GM12892 (cell line): ENCODE measurements around the gene CTXN1. TPM values are rescaled to one million over a fixed set of nuclear protein-coding genes. Genes with fewer than 3 reads are reported as not detected.

Source experiments
- DNase-seq: peaks from one replicate; pipeline ENCODE4 v3.0.0; 2011; ENCODE audit not compliant: insufficient read length
- FAIRE-seq: peaks from 2 replicates; lab custom pipeline; 2011; peaks lifted over from hg19 to GRCh38; lab: Jason Lieb, UNC
- POLR2A ChIP-seq: IDR thresholded peaks from 2 replicates; pipeline ENCODE4 v1.6.1; 2011; ENCODE audit warnings: low read depth, low read length, control low read depth
- POLR2AphosphoS5 ChIP-seq: IDR thresholded peaks from 2 replicates; pipeline ENCODE4 v1.6.1; 2011; ENCODE audit warnings: low read depth, low read length, control low read depth
- TAF1 ChIP-seq: IDR thresholded peaks from 2 replicates; pipeline ENCODE4 v1.6.1; 2011; ENCODE audit warnings: low read depth, mild to moderate bottlenecking, control low read depth, low read length, borderline replicate concordance
- polyA plus RNA-seq: library from polyadenylated mRNA; unstranded; fragments of >200 nt; gene quantifications from one replicate; pipeline ENCODE4 v1.2.1, GENCODE V29; 2012; ENCODE audit warnings: missing spikeins, inconsistent platforms; ENCODE audit not compliant: missing spikeins

CTXN1 gene
- not detected for polyA plus RNA-seq

DNA sequence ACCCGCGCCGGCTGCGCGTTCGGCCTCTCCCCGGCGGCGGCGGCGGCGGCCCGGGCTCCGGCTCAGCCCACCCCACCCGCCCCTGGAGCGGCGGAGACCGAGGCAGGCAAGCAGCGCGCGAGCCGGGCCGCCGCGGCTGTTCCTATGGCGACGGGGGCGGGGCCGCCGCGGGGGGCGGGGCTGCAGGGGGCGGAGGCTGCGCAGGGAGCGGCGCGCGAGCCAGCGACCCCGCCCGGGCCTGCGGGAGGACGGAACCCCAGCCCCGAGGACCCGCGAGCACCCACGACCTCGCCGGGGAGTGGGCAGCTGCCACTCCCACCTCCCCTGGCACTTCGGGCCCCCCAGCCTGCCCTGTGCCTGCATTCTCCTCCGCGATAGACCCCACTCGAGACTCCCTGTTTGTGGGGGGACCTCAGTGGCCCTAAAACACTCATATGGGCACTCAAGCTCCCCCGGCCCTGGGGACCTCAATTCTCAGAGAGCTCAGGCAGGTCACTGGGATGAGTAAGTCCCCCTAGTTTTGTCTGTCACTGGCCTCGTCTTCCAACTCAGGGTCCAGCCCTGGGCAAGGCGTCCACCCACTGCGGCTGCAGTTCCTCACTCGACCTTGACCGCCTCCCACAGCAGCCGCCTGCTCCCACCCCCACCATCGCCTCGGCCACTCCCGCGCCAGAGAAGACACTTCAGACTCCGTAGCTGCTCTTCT lies at the start of gene CTXN1:
CTXN1 (minus strand) TSS at position 115 of the 706 bp plus-strand sequence. CDS start 597 bp downstream, outside the sequence.
- DNase-seq, result peak; percentile 92
- TF ChIP-seq POLR2A (peak; percentile 35; the same call in 1 of the 2 replicates), TAF1 (no peak), POLR2AphosphoS5 (peak; percentile 43; the same call in 1 of the 2 replicates)
- no peak for FAIRE-seq

DNA sequence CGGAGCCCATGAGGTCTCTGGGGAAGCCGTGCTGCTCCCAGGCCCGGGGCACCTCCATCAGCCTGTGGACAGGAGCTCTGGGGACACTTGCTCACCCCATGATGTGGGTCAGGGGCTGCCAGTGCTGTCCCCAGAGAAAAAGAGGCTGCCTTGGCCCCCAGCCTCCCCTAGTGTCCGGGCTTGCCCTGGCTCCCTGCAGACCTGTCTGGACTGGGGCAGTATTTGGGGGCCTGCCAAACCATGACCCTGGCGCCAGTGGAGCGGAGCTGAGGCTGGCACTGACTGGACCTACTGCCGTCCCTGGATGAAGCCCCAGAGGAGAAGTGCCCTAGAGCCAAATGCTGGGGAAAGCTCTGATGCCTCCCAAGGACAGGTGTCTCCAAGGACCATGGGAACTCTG lies 49.1 kb upstream of the CTXN1 start:
- no peak for FAIRE-seq
- DNase-seq, result no peak
- TF ChIP-seq POLR2A (no peak), POLR2AphosphoS5 (no peak)

DNA sequence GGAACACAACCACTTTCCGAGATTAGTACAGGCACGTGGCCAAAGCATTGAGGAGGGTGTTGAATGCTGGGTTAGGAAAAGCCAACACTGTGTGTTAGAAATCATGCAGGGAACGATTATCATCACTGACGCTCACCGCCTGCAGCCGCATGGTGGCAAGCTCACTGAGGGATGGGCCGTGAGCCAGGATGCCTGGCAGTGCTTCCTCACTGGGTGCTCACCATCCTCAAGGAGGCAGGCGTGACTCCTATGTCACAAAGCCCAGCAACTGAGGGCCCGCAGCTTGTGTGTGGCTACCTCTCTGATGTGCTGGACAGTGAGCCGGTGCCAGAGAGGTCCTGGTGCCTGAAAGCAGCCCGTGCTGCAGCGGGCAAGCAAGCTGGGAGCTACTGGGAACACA lies 47.9 kb upstream of the CTXN1 start:
- DNase-seq (no peak), FAIRE-seq (no peak)
- no peak for TF ChIP-seq TAF1
- no peak for TF ChIP-seq POLR2A
- TF ChIP-seq POLR2AphosphoS5, result no peak

DNA sequence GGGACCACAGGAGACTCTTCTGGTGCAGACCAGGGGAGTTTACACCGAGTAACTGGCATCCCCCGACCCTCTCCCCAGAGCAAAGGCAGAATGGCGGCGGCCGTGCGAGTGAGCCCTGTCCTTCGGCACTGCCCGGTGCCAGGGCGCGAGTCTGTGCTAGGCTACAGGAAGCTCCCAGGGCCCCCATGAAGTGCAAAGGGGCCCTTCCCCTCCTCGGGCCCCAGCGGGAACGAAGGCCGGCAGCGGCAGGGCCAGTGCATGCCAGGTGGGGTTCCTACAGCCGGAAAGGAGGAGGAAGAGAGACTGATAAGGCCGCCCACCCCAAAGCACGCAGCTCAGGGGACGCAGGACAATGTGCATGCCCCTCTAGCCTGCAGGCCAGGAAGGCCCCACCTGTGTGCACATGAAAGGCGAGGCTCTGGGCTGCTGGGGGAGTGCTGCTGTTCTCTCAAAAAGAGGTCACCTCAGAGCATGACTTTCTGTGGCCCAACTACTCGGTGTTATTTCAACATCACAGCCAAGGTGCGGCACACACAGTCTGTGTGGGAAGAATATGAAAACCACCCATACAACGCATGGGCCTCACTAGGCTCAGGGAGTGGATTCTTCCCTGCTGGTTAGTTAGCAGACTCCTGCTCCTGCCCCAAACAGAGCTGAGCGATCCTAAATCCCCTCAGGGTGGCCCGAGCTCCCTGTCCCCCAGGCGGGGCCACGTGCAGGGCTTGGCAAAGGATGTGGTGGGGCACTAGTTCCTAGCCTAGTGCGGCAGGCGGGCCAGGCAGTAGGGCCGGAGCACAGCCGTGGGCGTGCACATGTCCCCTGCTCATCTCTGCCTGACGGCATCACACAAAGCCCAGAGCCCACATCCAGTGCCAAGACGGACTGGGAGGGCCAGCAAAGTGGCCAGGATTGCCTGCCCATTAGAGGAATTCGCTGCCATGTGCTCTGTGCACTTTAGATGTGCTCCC lies 45.9 kb upstream of the CTXN1 start:
- TF ChIP-seq POLR2AphosphoS5 (no peak), TAF1 (no peak), POLR2A (no peak)
- DNase-seq, result no peak
- no peak for FAIRE-seq

DNA sequence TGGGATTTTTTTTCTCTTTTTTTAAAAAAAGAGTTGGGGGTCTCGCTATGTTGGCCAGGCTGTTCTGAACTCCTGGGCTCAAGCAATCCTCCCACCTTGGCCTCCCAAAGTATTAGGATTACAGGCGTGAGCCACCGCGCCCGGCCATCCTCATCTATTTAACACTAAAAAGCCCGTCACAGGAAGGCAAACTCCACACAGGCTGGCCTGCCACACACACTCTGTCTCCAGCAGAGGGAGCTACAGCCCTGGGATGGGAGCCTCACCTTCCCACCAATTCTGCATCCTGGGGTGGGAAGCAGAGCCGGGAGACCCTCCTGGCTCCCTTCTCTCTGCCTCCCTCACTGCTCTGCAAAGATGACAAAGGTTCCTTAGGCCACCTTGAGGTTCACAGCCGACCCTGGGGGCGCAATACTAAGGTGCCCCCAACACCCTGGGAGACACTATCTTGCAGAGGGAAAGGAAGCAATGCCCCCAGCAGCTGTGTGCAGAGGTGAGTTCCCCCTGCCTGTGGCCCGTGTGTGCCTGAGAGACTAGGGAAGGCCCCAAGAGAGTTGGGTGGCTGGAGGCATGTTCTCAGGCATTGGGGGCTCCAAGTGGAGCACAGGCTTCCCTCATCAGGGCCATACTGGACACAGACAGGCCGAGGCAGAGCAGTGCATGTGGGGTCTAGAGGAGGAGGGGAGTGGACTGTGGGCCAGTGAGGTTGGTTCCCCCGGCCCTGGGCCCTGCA lies 44.9 kb upstream of the CTXN1 start:
- no peak for TF ChIP-seq TAF1
- TF ChIP-seq POLR2A, result no peak
- TF ChIP-seq POLR2AphosphoS5, result no peak
- DNase-seq (peak; percentile 42), FAIRE-seq (peak; percentile 9)

DNA sequence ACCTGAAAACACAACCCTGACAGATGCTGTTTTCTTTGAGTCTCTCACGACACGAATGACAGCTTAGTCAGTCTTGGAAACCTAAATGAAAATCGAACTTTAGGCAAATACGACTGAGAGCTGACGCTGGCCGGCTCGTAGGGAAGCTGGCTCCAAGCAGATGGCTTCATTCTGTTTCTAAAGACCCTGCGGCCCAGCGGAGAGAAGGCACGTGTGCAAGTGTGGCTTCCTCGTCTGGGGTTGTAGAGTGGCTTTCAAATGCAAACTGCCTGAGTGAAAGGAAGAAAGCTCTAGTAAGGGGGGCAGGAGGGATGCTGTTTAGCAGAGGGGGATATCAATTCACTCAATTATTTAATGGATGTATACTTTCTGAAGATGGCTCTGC lies 43.6 kb upstream of the CTXN1 start:
- no peak for DNase-seq
- TF ChIP-seq POLR2AphosphoS5, result no peak
- TF ChIP-seq TAF1, result no peak
- TF ChIP-seq POLR2A, result no peak
- no peak for FAIRE-seq

DNA sequence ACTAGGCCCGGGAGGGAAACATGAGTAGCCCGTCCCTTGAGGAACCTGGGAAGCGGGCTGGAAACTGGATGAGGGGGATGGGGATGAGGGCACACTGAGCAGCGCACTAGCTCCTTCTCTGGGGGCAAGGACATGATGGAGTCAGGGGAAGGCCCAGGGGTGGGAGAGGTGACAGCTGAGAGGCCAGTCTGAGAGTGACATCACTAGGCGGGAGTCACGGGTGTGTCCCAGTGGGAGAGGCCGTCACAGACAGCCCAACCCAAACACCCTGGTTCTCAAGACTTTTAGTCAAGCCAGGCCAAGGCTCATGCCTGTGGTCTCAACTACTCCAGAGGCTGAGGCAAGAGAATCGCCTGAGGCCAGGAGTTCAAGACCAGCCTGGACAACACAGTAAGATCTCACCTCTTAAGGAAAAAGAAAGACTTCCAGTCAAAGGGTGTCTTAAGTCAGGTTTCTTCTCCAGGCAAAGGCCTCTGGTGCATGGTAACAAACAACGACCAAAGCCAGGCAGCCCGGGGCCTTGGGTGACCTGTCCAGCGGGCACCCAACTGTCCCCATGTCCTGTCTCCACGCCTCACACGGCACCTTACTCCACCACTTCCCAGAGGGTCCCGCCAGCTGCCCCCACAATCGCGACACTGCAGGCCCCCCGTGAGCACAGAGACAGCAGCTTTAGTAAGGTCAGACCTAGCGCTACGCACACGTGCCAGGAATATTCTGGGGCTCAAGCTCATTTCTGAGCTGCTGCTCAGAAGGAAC lies 43.0 kb upstream of the CTXN1 start:
- FAIRE-seq, result no peak
- no peak for DNase-seq
- TF ChIP-seq POLR2AphosphoS5 (no peak), TAF1 (no peak), POLR2A (no peak)

DNA sequence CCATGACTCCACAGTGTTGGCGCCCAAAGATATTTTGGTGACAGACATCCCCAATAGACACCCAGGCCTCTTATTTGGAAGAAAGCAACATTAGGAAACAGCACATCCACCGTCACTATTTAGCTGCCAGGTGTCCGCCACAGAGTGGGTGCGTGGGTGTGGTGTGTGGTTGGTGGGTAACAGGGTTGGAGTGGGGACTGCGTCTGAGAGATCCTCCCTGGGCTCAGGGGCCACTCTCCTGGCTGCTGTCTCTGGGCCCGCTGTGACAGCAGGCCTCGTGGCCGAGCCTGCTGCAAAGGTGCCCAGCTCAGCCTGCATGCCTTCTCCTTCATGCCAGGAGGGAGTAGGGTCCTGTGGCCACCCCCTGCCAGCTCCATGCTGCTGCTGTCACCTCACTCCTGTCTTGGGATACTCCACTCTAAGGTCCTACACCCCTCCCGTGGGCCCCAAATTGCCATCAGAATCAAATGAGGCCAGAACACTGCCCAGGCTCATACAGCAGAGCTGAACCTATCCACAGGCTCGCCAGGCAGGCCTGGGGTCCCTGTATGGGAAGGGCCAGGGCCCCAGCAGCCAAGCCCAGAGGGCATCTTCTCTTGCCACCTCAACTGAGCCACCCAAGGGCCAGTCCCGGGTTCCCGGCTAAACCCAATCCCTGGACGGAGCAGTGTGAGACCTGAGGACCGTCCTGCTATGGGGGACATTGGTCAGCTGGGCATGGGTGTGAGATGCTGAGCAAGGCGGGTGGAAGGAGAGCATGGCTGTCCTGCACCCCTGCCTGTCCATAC lies 42.3 kb upstream of the CTXN1 start:
- DNase-seq (no peak), FAIRE-seq (no peak)
- TF ChIP-seq TAF1, result no peak
- no peak for TF ChIP-seq POLR2A
- no peak for TF ChIP-seq POLR2AphosphoS5

DNA sequence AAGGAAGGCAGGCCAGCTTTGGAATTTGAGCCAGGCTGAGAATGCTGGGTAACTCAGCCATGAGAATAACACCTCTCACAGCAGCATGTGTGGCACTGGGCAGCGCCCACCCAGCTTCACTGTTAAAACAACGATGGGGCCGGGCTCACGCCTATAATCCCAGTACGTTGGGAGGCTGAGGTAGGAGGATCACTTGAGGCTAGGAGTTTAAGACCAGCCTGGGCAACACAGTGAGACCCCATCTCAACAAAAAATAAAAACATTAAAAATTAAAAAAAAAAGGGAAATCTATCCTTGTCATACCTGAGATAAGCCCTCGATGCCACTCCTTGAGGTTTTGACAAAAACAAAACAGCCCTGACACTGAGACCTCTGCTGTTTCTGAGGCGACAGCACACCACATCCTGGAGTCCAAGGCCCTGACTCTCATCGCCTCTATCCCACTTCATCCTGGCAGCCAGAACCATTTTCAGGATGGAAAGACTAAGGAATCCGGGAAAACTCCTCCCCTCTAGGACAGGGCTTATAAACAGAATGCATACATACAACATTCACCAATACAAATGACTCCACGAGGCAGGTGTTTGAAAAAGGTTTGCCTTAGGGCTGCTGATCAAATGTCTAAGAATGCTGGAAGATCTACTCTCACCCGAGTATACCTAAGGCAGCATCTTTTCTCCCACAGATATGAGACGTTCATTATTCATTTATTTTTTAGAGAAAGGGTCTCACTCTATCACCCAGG lies 40.2 kb upstream of the CTXN1 start:
- FAIRE-seq (no peak), DNase-seq (no peak)
- no peak for TF ChIP-seq TAF1
- no peak for TF ChIP-seq POLR2A
- TF ChIP-seq POLR2AphosphoS5, result no peak

DNA sequence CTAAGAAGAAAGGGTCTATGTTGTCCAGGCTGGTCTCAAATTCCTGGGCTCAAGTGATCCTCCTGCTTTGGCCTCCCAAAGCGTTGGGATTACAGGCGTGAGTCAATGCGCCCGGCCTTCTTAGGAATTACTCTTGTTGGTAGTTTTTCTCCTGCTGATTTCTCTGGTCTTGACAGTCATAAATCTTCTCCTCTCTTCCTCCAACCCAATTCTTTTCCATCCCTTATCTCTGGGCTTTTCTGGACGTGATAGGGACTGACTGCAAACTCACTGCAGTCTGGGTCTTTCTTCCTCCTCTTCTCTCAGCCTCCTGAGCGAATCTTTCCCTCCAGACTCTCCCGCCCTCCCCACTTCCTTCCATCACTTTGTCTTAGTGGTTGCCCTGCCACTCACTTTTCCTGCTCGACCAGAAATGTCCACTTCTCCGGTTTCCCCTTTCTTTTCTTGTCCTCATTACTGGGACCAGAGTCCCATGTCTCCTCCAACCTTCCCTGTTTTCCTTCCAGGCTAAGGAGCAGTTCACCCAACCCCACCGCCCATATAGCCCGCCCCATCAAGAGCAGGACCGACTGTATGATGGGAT lies 39.4 kb upstream of the CTXN1 start:
- no peak for FAIRE-seq
- no peak for TF ChIP-seq POLR2AphosphoS5
- no peak for TF ChIP-seq POLR2A
- no peak for TF ChIP-seq TAF1
- DNase-seq, result no peak
